Activated CD8-positive, alpha-beta memory T cell treated with anti-CD3 and anti-CD28 coated beads, Interleukin-2, amount 50 U/mL, for 1 hour (primary cell): ENCODE measurements around the gene CDK14.
"Not testable (repeated sequence)": the region's sequence is repeated elsewhere in the genome, so short reads cannot be mapped to it uniquely, and the experiment has no call there.

Source experiments
- DNase-seq: peaks from one replicate; pipeline ENCODE4 v3.0.0-alpha.2; 2020; ENCODE audit errors: extremely low read depth

CDK14 gene

GRCh38 chr7:90892213-90892612 lies 296.1 kb downstream of the CDK14 start:
- DNase-seq = no peak

- DNase-seq = no peak
These were observed 298.0 kb downstream of the CDK14 start for GRCh38 chr7:90894122-90894521.

DNA sequence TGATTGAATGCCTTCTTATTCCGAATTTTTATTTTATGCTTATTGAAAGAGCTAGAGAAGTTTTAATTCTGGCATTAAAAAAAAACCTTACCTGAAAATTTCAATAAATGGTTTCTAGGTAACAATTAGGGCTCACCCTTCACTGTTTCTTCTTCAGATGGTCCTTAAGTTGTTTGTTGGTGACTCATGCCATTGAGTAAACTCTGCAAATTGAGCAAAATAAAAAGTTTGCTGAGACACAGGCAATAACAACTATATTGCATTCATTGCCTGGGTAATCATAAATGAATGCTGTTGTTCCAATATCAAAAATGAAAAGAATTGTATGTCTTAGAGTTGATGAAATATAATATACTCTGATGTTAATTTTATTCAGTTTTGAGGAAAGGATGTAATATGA lies 300.3 kb downstream of the CDK14 start:
- no peak for DNase-seq

DNA sequence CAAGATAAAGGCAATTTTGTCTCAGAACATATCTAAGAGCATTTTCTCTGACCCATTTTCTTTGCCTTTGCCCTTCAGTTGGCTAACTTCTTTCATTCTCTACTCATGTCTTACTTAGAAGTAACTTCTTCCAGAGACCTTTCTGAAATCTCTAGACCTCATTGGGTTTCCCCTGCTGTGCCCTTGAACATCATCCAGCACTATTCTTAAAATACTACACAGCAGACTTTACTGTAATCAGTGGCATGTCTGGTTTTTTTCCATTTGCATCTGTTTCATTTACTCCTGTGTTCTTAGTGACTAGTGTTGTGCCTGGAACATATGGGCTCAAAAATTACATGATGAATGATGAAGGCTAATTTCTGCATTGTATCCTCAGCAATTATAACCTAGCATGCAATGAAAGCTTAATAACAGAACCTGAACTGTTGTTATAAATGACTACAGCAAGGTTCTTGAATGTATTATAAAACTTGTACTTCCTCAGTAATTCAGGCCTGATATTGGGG lies 301.9 kb downstream of the CDK14 start:
- DNase-seq = no peak

- DNase-seq = no peak
These were observed 304.7 kb downstream of the CDK14 start for GRCh38 chr7:90900628-90901356.

DNA sequence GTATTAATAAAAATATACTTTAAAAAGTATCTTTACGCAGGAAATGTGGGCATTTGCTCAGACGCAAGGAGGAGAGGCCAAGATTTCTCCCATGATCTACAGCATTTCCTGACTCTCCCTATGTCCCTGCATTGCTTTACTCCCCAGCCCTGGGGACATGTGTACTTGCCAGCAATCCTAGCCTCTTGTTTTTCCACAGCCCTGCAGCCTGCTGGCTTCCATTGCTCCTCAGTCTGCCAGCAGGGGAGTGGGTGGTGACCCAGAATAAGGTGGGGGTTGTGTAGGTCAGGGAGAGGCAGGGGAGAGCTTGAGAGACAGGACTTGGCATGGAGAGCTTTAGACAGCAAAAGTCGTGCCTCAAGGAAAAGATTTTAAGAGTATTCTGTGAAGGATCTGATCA lies 307.7 kb downstream of the CDK14 start:
- no peak for DNase-seq

DNA sequence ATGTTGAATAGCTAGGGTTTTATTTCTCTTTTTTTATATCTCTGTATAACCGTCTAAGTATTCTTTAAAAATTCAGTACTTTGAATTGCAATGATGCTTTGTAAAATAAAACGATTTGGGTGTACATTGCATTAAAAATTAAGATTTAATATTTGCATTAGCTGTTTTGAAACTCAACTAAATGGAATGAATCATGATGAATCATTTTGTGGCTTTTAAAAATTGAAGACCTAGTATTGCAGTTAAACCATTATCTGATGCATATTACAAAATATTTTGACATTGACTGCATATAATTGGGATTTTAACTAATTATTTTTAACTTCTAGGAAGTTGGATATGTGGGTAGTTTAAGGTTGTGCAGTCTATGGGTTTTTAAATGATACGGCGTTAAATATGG lies 314.0 kb downstream of the CDK14 start:
- DNase-seq = no peak

DNA sequence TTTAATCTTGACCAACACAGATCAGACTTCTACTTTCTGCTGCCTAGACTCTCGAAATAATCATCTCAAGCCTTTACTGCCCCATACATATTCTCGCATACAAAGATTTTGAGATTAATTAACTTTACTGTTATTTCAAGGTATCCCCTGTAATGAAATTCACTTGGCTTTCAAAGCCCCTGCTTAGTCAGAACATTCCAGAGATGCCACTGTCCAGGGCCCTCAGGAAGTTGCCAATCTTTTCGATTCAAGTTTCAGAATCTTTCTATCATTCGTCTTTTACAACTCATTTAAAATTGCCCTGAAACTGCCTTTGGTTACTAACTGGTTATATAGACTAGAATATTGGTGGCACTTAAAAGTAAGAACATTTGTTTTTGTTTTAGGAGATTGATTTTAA lies 320.2 kb downstream of the CDK14 start:
- no peak for DNase-seq

DNA sequence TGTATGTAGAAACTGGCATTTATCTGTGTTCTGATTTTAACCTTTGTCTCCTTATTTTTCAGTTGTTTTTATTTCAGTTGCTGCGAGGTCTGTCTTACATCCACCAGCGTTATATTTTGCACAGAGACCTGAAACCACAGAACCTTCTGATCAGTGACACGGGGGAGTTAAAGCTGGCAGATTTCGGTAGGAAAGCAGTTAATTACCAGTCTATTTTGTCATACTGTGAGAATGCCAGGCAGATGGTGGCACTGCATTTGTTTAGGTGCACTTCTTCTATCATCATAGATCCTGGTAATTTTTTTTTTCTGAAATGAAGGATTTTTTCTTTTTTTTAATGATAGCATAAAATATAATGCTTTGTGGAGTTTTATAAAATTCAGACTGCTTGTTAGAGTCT lies 321.4 kb downstream of the CDK14 start:
- no peak for DNase-seq

GRCh38 chr7:90918303-90918702 lies 322.2 kb downstream of the CDK14 start:
- no peak for DNase-seq

DNA sequence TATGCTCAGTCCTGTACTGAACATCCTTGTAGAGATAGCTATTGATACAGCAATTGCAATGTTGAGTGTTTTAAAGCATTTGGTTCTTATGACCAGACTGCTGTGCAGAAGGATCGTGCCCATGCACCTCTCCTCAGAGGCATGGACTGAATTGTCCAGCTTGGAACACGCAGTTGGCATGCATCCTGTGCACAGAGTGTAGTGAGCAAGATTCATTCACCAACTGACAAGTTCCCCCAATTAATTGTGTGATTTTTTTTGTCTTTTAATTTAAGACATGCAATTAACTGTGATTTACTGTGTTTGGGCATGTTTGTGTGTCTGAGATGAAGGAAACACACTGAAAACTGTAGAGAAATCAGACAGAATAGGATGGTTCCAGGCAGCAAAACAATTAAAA lies 323.7 kb downstream of the CDK14 start:
- no peak for DNase-seq

- no peak for DNase-seq
These were observed 324.2 kb downstream of the CDK14 start for GRCh38 chr7:90920336-90920735.

DNA sequence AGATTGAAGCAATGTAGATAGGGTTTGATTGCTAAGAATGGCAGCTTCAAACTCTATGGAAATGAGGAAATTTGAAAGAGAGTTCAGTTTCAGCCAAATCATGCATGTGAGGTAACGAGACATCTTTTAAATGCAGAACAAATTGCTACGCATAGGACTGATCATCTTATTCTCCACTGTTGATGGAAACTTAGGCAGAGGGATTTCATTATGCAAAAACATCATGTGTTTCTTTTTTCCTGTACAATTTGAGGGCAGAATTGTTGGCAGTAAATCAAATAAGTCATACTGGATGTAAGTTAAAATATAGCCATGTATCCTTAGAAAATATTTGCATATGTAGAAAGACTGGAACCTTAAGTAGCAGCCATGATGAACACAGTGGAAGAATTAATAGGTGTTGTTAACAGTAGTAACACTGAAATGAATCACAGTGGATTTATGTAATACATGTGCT lies 327.4 kb downstream of the CDK14 start:
- DNase-seq = no peak

DNA sequence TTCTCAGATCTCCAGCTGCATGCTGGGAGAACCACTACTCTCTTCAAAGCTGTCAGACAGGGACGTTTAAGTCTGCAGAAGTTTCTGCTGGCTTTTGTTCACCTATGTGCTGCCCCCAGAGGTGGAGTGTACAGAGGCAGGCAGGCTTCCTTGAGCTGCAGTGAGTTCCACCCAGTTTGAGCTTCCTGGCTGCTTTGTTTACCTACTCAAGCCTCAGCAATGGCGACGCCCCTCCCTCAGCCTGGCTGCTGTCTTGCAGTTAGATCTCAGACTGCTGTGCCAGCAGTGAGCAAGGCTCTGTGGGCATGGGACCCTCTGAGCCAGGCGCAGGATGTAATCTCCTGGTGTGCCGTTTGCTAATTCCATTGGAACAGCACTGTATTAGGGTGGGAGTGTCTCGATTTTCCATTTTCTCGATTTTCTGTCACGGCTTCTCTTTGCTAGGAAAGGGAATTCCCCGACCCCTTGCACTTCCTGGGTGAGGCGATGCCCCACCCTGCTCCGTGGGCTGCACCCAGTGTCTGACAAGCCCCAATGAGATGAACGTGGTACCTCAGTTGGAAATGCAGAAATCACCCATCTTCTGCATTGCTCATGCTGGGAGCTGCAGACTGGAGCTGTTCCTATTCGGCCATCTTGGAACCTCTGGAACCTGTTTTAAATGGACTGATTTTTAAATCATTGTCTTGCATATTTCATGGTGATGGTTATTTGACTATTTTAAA lies 332.7 kb downstream of the CDK14 start:
- not testable (repeated sequence) for DNase-seq

DNA sequence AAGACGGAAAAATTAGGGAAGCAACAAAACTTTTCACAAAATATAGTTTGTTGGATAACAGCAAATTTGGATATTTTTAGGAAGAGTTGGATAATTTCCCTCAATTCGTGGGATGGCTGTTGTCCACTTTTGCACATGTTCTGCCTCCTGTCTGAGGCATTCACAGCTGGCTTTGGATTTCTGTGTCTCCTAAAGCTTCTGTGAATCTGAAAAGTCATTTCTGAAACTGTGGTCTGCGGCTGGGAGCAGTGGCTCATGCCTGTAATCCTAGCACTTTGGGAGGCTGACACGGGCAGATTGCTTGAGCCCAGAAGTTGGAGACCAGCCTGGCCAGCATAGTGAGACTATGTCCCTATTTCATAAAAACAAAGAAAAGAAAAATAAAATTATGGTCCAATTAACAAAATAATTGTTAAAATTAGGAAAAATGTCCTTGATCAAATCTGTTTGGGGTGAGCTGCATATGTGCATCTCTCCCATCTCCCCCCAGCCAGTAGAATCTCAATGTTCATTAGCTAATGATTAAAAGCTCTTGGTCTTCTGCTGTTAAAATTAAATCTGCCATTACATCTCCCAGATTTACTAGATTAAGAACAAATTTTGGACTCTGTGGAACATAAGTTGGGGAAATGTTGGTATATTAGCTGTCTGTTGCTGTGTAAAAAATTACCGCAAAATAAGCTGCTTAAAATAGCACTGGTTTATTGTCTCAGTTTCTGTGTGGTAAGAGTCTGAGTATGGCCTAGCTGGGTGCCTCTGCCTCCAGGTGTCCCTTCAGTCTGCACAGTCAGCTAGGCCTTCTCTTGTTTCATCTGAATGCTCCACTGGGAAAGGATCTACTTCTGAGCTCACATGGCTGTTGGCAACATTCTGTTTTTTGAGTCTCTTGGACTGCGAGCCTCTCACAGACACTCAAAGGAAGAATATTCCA lies 336.1 kb downstream of the CDK14 start:
- DNase-seq = no peak

GRCh38 chr7:90933041-90933440 lies 336.9 kb downstream of the CDK14 start:
- DNase-seq = no peak

DNA sequence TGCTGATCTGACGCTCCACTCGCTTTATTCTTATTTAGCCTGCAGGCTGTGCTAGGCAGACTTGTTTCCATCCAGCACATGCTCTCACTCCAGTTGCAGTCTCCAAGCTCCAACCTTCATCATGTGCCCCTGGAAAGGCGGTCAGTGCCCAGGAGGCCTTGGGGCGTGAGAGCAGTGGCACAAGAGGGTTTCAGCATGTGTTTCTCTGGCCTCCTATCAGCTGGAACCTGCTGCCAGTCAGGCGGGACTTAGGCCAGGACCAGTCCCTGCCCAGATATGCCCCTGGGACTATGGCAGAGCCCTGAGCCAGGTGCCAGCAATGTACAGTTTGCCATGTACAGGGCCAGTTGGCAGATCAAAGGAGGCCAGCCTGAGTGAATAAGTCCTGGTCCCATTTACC lies 337.9 kb downstream of the CDK14 start:
- no peak for DNase-seq

- DNase-seq = no peak
These were observed 342.2 kb downstream of the CDK14 start for GRCh38 chr7:90938371-90938770.

GRCh38 chr7:90939666-90940065 lies 343.5 kb downstream of the CDK14 start:
- DNase-seq = no peak

GRCh38 chr7:90944021-90944420 lies 347.9 kb downstream of the CDK14 start:
- DNase-seq = no peak

DNA sequence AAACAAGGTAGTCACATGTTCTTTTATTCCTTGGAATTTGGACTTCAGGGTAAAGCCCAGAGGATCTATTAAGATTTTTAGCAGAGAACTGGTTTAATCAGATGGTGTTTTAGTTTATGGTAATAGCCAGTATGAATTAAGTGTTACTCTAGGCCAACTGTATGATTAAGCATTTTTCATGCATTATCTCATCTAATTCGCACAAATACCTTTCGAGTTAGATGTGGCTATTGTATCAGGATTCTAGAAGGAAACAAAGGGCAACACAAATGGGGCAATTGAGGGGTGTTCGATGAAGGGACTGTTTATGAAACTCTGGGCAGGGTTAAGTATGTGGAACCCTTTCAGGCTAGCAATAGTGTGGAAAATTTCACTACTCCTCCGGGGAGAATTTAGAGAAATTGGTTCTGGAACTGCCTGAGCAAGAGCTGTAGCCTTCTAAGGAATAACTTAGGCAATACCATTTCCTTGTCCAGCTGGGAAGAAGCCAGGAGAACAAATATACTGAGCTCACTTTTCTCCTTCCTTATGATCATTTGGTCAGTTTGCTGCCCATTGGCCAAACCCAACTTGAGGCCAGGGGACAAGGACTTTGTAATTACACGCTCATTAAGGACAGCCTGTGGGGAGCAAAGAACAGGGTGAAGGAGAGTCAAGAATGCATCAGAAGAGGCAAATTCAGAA lies 349.1 kb downstream of the CDK14 start:
- DNase-seq = no peak
